Adipocyte (in vitro differentiated cells): ENCODE data around the gene EEFSEC.

ENCODE experiments used
- DNase-seq: peaks from one replicate; pipeline ENCODE4 v3.0.0-alpha.2; 2015; ENCODE audit warnings: low read depth
- H3K27me3 ChIP-seq: replicated peaks from 2 replicates; pipeline ENCODE4 v1.7.0; 2013; ENCODE audit warnings: mild to moderate bottlenecking, low read length, moderate library complexity; ENCODE audit not compliant: control insufficient read depth, insufficient read depth
- H3K36me3 ChIP-seq: 2 replicates; pipeline ENCODE4 v1.7.0; 2013; ENCODE audit warnings: low read length, mild to moderate bottlenecking, moderate library complexity; ENCODE audit not compliant: control insufficient read depth, insufficient read depth, severe bottlenecking
- H3K4me1 ChIP-seq: 2 replicates; pipeline ENCODE4 v1.7.0; 2013; ENCODE audit warnings: mild to moderate bottlenecking, low read length, moderate library complexity; ENCODE audit not compliant: control insufficient read depth, insufficient read depth
- H3K4me3 ChIP-seq: 2 replicates; pipeline ENCODE4 v1.7.0; 2013; ENCODE audit warnings: mild to moderate bottlenecking, low read length, moderate library complexity
- H3K9ac ChIP-seq: 2 replicates; pipeline ENCODE4 v1.7.0; 2013; ENCODE audit warnings: mild to moderate bottlenecking, low read length, moderate library complexity
- H3K9me3 ChIP-seq: 2 replicates; pipeline ENCODE4 v1.7.0; 2013; ENCODE audit warnings: mild to moderate bottlenecking, low read length, moderate library complexity; ENCODE audit not compliant: control insufficient read depth

Gene EEFSEC

DNA sequence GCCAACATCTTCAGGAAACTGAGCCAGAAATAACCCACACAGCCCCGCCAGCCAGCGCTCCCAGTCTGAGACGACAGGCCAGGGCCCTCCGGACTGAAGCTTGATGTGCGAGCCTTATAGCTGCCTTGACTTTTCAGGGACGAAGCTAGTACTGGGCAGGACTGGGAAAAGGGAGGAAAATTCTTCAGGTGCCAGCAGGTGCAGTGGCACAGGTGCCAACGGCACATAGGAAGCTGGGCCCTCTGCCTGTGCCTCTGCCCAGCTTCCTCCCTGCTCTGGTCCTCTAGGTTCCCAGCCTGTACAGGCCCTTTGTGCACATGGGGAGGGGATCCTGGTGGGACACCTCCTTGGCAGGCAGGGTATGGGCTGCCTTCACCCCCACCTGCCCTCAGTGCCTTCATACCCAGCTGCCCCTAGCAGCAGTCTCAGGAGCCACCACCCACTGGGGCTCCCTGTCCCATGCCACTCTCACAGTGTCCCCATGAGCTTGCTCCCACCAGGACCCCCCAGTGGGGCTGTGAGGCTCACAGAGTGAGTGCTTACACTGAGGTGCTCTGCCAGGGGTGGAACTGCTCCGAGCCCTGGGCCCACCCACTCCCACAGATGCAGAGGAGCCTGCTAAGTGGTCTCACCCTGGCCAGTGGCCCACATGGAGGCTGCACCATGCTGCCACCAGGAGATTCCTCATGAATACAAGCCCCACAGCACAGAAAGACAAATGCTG is 252.4 kb downstream of the EEFSEC start:
- no peak for DNase-seq
- Histone ChIP-seq H3K4me3 (no peak overlapping the region), H3K27me3 (no peaks in the 10 kb centered on the region), H3K9ac (no peak overlapping the region), H3K9me3 (no peaks in the 10 kb centered on the region), H3K4me1 (no peaks in the 10 kb centered on the region), H3K36me3 (no peaks in the 10 kb centered on the region)

DNA sequence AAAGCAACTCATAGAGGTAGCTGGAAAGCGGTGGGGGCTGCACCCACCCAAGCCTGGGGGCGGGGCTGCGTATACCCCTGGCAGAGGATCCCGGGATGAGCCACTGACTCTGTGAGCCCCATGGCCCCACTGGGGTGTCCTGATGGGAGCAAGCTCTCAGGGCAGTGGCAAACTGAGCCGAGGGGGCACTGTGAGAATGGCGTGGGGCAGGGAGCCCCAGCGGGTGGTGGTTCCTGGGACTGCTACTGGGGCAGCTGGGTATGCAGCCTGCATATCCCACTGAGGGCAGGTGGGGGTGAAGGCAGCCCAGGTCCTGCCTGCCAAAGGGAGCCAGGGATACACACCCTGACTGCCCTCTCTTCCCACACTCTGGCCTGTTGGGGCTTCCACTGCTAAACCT is 254.0 kb downstream of the EEFSEC start:
- Histone ChIP-seq H3K4me3 (no peak overlapping the region), H3K9me3 (no peaks in the 10 kb centered on the region), H3K4me1 (no peaks in the 10 kb centered on the region), H3K27me3 (no peaks in the 10 kb centered on the region), H3K9ac (no peak overlapping the region), H3K36me3 (no peaks in the 10 kb centered on the region)
- DNase-seq, result no peak

DNA sequence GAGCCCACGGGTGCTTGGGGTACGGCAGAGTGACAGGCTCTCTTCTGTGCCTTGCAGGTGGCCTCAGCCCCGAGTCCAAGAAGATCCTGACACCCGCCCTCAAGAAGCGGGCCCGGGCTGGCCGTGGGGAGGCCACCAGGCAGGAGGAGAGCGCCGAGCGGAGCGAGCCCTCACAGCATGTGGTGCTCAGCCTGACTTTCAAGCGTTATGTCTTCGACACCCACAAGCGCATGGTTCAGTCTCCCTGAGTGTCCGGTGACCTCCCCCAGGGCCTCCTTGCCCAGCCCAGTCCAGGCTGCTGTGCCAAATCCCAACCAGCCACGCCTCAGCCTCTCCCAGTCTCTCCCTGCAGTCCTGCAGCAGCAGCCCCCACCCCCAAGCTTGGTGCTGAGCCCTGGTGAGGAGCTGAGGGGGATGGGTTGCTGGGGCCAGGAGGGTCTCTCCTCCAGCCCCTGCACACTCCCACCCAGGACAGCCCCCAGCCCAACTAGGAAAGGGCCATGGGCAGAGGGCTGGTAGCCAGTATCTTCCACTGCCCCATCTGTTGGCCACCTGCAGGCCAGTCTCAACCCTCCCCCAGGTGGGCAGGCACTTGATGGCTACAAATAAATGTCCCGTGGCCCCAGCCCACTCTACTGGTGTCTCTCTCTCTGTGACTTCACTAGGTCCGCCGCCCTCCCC is 254.9 kb downstream of the EEFSEC start:
- Histone ChIP-seq H3K27me3 (no peaks in the 10 kb centered on the region), H3K4me3 (no peak overlapping the region), H3K9ac (no peak overlapping the region), H3K36me3 (no peaks in the 10 kb centered on the region), H3K4me1 (no peaks in the 10 kb centered on the region), H3K9me3 (no peaks in the 10 kb centered on the region)
- DNase-seq, result no peak

DNA sequence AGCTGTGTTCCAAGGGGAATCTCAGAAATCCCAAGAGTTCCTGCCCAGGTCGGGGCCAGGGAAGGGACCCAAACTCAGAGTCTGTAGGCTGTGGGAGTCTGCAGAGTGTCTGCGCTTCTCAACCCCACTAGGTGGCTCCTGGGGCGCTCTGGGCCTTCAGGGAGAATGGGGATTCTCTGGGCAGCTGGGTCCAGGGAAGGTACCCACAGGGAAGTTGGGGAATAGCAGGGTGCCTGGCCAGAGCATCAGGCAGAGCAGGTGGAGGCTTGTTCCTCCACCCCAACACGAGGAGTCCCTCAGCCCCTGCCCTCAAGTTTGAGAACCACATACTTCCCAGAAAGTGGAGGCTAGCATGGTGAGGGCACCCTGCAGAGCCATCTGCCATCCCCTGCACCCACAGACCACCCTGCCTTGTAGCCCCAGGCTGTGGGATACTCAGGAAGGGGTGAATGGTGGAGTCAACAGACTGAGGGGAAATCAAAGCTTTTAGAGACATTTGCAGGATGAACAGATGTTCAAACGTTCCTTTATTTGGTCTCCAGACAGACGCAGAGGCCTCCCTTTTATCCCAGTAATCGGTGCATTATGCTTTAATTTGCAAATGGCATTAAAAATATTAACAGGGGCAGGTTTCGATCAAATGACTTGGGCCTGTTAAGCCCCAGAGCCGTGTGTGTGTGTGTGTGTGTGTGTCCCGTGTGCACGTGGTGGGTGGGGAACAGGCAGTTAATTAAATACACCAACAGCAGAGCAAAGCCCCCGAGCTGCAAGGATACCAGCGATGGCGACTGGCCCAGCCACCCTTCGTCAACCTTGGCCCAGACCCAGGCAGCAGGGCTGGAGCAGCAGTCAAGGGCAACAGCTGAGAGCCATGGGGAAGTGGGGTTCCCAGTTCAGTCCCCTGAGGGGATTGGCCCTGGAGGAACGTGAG is 255.7 kb downstream of the EEFSEC start:
- no peaks in the 10 kb centered on the region for H3K4me1 ChIP-seq
- H3K9ac ChIP-seq, result no peak overlapping the region
- no peaks in the 10 kb centered on the region for H3K36me3 ChIP-seq
- no peak overlapping the region for H3K4me3 ChIP-seq
- H3K27me3 ChIP-seq, result no peaks in the 10 kb centered on the region
- no peaks in the 10 kb centered on the region for H3K9me3 ChIP-seq
- DNase-seq, result no peak

DNA sequence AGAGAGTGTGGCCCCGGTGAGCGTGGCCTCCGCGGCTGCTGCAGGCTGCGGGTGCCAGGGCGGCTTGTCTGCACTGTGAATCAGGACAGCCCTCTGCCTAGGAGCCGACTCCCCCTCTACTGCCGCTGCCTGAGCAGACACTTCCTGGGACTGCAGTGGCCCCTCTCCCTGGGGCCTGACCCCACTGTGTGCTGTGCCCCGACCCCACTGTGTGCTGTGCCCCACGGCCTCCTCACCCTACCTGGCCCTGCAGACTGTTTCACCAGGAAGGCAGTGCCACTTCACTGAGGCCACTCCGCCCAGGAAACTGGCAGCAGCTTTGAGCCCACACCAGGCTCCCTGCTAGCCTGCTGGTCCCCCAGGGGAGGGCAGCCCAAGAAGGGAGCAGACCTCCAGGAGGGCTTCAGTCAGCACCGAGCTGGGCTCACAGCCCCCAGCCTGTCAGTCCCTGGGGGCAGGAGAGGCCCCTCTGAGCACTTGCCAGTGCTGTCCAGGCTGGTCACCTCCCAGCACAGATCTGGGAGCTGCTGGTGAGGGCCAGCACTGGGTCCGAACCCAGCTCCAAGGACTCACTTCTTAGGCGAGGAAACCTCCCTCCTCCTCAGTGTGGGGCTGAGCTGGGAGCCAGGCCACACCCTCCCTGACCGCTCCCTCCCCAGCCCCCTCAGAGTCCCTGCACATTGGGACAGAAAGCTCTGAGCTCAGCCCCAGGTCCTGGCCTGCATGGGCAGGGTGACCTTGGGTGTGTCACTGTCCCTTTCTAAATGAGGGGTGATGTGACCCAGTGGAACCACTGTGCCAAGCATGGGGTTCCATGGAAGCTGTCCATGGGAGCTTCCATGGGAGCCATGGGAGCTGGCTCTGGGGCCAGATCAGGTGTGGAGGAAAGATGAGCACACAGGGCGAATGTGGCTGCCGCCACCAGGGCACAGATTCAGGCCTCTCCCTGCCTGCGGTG is 256.6 kb downstream of the EEFSEC start:
- Histone ChIP-seq H3K9me3 (no peaks in the 10 kb centered on the region), H3K9ac (no peak overlapping the region)
- DNase-seq, result no peak

DNA sequence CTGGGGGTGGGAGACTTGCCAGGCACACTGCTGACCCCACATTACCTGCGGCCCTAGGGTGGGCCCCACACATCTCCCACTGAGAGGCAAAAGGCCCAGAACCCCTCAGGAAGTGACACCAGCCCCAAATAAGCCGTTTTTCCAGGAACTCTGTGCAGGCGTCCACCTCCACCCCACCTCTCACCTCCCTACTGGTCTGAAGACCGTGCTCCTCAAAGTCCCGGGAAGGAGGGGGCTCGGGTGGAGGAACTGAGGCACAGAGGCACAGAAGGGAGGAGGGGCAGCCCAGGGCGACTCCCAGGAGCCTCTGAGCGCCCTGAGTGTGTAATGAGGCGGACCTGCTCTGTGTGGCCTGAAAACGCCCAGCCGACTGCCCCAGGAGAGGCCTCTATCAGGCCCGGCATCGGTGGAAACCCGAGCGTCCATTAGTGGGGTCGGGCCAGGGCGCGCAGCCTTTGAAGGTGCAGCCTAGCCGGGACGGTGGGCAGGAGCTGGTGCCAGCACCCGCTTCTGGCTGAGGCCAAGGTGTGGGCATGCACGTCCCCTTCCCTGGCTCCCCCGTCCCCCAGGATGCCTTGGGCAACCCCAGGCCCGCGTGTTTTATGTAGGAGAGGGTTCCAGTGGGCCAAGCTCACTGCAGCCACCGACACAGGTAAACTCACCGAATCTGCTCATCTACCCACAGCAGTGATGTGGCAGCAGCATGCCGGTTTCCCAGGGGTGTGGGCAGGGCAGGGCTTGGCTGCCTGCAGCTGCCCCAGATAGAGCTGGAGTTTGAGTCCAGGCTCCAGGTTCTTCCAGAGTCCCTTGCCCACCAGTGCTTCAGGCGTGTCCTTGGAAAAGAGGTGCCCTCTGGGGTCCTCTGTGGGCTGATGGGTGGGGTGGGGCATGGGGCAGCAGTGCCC is 257.6 kb downstream of the EEFSEC start:
- H3K36me3 ChIP-seq, result no peaks in the 10 kb centered on the region
- H3K9me3 ChIP-seq, result no peaks in the 10 kb centered on the region
- H3K27me3 ChIP-seq, result no peaks in the 10 kb centered on the region
- no peak overlapping the region for H3K9ac ChIP-seq
- H3K4me1 ChIP-seq, result no peaks in the 10 kb centered on the region
- H3K4me3 ChIP-seq, result no peak overlapping the region
- no peak for DNase-seq

More for the DNA sequence above, 256.6 kb downstream of the EEFSEC start:
- H3K4me3 ChIP-seq, result no peak overlapping the region
- no peaks in the 10 kb centered on the region for H3K27me3 ChIP-seq
- no peaks in the 10 kb centered on the region for H3K4me1 ChIP-seq
- H3K36me3 ChIP-seq, result no peaks in the 10 kb centered on the region

DNA sequence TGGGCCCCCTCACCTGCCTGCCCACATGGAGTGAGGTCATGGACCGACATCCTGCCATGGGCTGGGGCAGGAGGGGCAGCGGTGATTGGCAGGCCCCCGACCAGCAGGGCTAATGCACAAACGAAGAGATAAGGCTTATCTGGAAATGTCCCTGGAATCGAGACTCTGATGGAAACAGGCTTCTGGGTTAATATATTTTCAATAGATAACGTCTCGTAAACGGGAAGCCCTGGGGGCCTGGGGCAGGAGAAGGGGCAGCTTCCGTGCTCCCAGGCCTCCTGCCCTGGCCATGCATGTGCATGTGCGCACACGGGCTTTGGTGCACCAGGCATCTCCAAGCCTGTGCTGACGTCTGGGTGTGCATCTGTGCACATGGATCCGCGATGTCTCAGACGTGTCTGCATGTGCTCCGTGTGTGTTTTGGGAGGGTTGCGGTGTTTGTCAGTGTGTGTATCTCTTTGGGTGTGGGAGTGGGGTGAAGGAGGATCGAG is 258.3 kb downstream of the EEFSEC start:
- H3K27me3 ChIP-seq, result no peaks in the 10 kb centered on the region
- H3K9ac ChIP-seq, result no peak overlapping the region
- H3K9me3 ChIP-seq, result no peaks in the 10 kb centered on the region
- H3K4me1 ChIP-seq, result peaks cover 1% of the 10 kb centered on the region
- no peak for DNase-seq
- no peaks in the 10 kb centered on the region for H3K36me3 ChIP-seq
- H3K4me3 ChIP-seq, result no peak overlapping the region

DNA sequence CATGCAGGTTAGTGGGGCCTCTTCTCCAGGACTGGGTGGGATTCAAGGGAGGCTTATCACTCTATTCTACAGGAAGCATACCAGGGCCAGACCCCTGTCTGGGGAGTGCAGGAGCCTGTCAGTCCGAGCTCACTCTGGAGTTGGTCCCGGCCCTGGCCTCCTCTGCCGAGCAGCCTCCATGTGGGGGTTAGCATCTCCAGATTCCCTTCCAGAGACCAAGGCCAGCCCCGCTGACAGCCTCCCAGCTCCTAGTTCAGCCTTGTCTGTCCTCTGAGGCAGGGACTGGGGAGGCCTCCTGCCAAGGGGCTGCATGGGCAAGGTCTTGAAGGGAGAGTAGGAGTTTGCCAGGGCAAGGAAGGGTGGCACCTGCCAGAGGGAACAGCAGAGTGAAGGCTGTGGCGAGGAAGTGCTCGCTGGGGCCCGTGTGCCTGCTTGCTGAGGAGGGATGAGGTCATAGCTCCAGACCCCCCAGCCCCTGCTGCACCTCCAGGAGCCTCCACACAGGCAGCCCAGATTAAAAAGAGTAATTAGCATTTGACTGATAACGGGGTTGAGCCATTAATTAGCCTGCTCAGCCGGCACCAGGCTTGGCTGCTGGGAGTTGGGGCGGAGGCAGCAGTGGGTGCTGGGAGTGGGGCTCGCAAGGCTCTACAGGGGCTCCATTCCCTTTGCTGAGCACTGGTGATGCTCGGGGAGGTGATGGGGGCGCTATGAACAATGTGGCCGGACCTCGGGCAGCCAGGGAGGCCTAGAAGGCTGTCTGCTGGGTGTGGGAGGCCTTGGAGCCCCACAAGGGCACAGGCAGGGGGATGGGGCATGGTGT is 259.1 kb downstream of the EEFSEC start:
- peaks cover 7% of the 10 kb centered on the region for H3K4me1 ChIP-seq
- DNase-seq, result no peak
- no peak overlapping the region for H3K9ac ChIP-seq
- H3K9me3 ChIP-seq, result no peaks in the 10 kb centered on the region
- no peak overlapping the region for H3K4me3 ChIP-seq
- no peaks in the 10 kb centered on the region for H3K27me3 ChIP-seq
- no peaks in the 10 kb centered on the region for H3K36me3 ChIP-seq

DNA sequence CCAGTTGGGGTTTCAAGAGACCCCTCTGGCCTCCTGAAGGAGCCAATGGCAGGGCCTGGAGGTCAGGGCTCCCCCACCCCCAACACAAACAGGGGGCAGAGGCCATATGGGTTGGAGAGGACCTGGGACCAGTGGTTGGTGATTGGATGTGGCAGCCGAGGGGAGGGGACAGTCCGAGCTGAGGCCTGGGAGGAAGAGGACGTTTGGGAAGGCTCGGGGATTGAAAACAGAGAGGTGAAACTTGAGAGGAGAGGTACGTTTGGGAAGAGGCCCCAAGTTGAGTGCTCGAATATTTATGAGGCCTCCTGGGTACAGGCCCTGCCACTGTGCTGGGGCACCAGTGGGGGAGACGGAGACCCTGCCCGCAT is 259.7 kb downstream of the EEFSEC start:
- no peaks in the 10 kb centered on the region for H3K9me3 ChIP-seq

More for the DNA sequence above, 259.7 kb downstream of the EEFSEC start:
- no peak overlapping the region for H3K4me3 ChIP-seq
- peaks cover 7% of the 10 kb centered on the region for H3K4me1 ChIP-seq
- H3K36me3 ChIP-seq, result no peaks in the 10 kb centered on the region
- H3K9ac ChIP-seq, result no peak overlapping the region
- H3K27me3 ChIP-seq, result no peaks in the 10 kb centered on the region
- no peak for DNase-seq
